ENCODE measurements around the gene IGSF22.

The IGSF22 gene

GRCh38 chr11:18743900-18744514, 18.0 kb upstream of the IGSF22 start:
- H3K9ac ChIP-seq (ENCODE audit: low read depth, low read length) = no peak overlapping the region
- no peak overlapping the region for H3K4me3 ChIP-seq (ENCODE audit: low read length)
- no peak overlapping the region for H3K27ac ChIP-seq (ENCODE audit: low read depth, low read length)
- H3K4me1 ChIP-seq (ENCODE audit: insufficient read depth, low read length) = 0 out of 2 replicates have a peak, but pooled peaks cover 2% of the 10 kb centered on the region
- H3K36me3 ChIP-seq (ENCODE audit: insufficient read depth, low read length) = no peaks in the 10 kb centered on the region
- no peaks in the 10 kb centered on the region for H3K9me3 ChIP-seq (ENCODE audit: insufficient read depth, low read depth, low read length)
- no peaks in the 10 kb centered on the region for H3K27me3 ChIP-seq (ENCODE audit: insufficient read depth, low read length)
- WGBS = 88% methylated on average over 13 of the region's 15 CpGs

- H3K9me3 ChIP-seq (ENCODE audit: insufficient read depth, low read depth, low read length) = no peaks in the 10 kb centered on the region
- no peaks in the 10 kb centered on the region for H3K27me3 ChIP-seq (ENCODE audit: insufficient read depth, low read length)
- no peak overlapping the region for H3K4me3 ChIP-seq (ENCODE audit: low read length)
- no peak overlapping the region for H3K9ac ChIP-seq (ENCODE audit: low read depth, low read length)
- no peaks in the 10 kb centered on the region for H3K36me3 ChIP-seq (ENCODE audit: insufficient read depth, low read length)
- no peaks in the 10 kb centered on the region for H3K4me1 ChIP-seq (ENCODE audit: insufficient read depth, low read length)
- 96% methylated on average over 10 of the region's 10 CpGs for WGBS
- no peak overlapping the region for H3K27ac ChIP-seq (ENCODE audit: low read depth, low read length)
Measured at GRCh38 chr11:18743365-18743764, 17.4 kb upstream of the IGSF22 start.

GRCh38 chr11:18741783-18742182, 15.8 kb upstream of the IGSF22 start:
- Histone ChIP-seq H3K4me3 (ENCODE audit: low read length) (no peak overlapping the region), H3K27me3 (ENCODE audit: insufficient read depth, low read length) (no peaks in the 10 kb centered on the region)
- 92% methylated on average over 3 of the region's 3 CpGs for WGBS

GRCh38 chr11:18739685-18740084, 13.7 kb upstream of the IGSF22 start:
- no peak overlapping the region for H3K27ac ChIP-seq (ENCODE audit: low read depth, low read length)
- WGBS = 89% methylated on average over 4 of the region's 4 CpGs
- H3K9me3 ChIP-seq (ENCODE audit: insufficient read depth, low read depth, low read length) = no peaks in the 10 kb centered on the region
- H3K4me1 ChIP-seq (ENCODE audit: insufficient read depth, low read length) = no peaks in the 10 kb centered on the region
- H3K36me3 ChIP-seq (ENCODE audit: insufficient read depth, low read length) = no peaks in the 10 kb centered on the region
- H3K4me3 ChIP-seq (ENCODE audit: low read length) = no peak overlapping the region
- no peaks in the 10 kb centered on the region for H3K27me3 ChIP-seq (ENCODE audit: insufficient read depth, low read length)
- H3K9ac ChIP-seq (ENCODE audit: low read depth, low read length) = no peak overlapping the region

More at GRCh38 chr11:18741783-18742182, 15.8 kb upstream of the IGSF22 start:
- no peaks in the 10 kb centered on the region for H3K36me3 ChIP-seq (ENCODE audit: insufficient read depth, low read length)
- H3K4me1 ChIP-seq (ENCODE audit: insufficient read depth, low read length) = no peaks in the 10 kb centered on the region
- H3K9me3 ChIP-seq (ENCODE audit: insufficient read depth, low read depth, low read length) = no peaks in the 10 kb centered on the region
- H3K9ac ChIP-seq (ENCODE audit: low read depth, low read length) = no peak overlapping the region
- no peak overlapping the region for H3K27ac ChIP-seq (ENCODE audit: low read depth, low read length)

GRCh38 chr11:18737642-18738041, 11.7 kb upstream of the IGSF22 start:
- no peak overlapping the region for H3K27ac ChIP-seq (ENCODE audit: low read depth, low read length)
- H3K36me3 ChIP-seq (ENCODE audit: insufficient read depth, low read length) = no peaks in the 10 kb centered on the region
- WGBS = 92% methylated on average over 8 of the region's 8 CpGs
- no peaks in the 10 kb centered on the region for H3K4me1 ChIP-seq (ENCODE audit: insufficient read depth, low read length)
- no peaks in the 10 kb centered on the region for H3K27me3 ChIP-seq (ENCODE audit: insufficient read depth, low read length)
- H3K9me3 ChIP-seq (ENCODE audit: insufficient read depth, low read depth, low read length) = no peaks in the 10 kb centered on the region
- H3K4me3 ChIP-seq (ENCODE audit: low read length) = no peak overlapping the region
- H3K9ac ChIP-seq (ENCODE audit: low read depth, low read length) = no peak overlapping the region

GRCh38 chr11:18736590-18737148, 10.7 kb upstream of the IGSF22 start:
- H3K9me3 ChIP-seq (ENCODE audit: insufficient read depth, low read depth, low read length) = no peaks in the 10 kb centered on the region
- no peak overlapping the region for H3K4me3 ChIP-seq (ENCODE audit: low read length)
- no peaks in the 10 kb centered on the region for H3K36me3 ChIP-seq (ENCODE audit: insufficient read depth, low read length)
- H3K27ac ChIP-seq (ENCODE audit: low read depth, low read length) = no peak overlapping the region
- WGBS = 76% methylated on average over 10 of the region's 10 CpGs
- H3K27me3 ChIP-seq (ENCODE audit: insufficient read depth, low read length) = no peaks in the 10 kb centered on the region
- no peaks in the 10 kb centered on the region for H3K4me1 ChIP-seq (ENCODE audit: insufficient read depth, low read length)
- no peak overlapping the region for H3K9ac ChIP-seq (ENCODE audit: low read depth, low read length)

GRCh38 chr11:18733202-18733601, 7.2 kb upstream of the IGSF22 start:
- H3K27me3 ChIP-seq (ENCODE audit: insufficient read depth, low read length) = no peaks in the 10 kb centered on the region
- H3K9ac ChIP-seq (ENCODE audit: low read depth, low read length) = no peak overlapping the region
- no peak overlapping the region for H3K4me3 ChIP-seq (ENCODE audit: low read length)
- no peaks in the 10 kb centered on the region for H3K4me1 ChIP-seq (ENCODE audit: insufficient read depth, low read length)
- whole genome bisulfite sequencing = 94% methylated on average over 16 of the region's 16 CpGs
- H3K9me3 ChIP-seq (ENCODE audit: insufficient read depth, low read depth, low read length) = no peaks in the 10 kb centered on the region
- no peak overlapping the region for H3K27ac ChIP-seq (ENCODE audit: low read depth, low read length)
- H3K36me3 ChIP-seq (ENCODE audit: insufficient read depth, low read length) = no peaks in the 10 kb centered on the region

GRCh38 chr11:18731949-18732821, 6.2 kb upstream of the IGSF22 start:
- no peaks in the 10 kb centered on the region for H3K9me3 ChIP-seq (ENCODE audit: insufficient read depth, low read depth, low read length)
- peaks cover 3% of the 10 kb centered on the region; the same call in 1 of the 2 replicates for H3K4me1 ChIP-seq (ENCODE audit: insufficient read depth, low read length)
- no peak overlapping the region for H3K27ac ChIP-seq (ENCODE audit: low read depth, low read length)
- no peaks in the 10 kb centered on the region for H3K36me3 ChIP-seq (ENCODE audit: insufficient read depth, low read length)
- H3K27me3 ChIP-seq (ENCODE audit: insufficient read depth, low read length) = no peaks in the 10 kb centered on the region
- WGBS = 82% methylated on average over 11 of the region's 11 CpGs
- no peak overlapping the region for H3K9ac ChIP-seq (ENCODE audit: low read depth, low read length)
- no peak overlapping the region for H3K4me3 ChIP-seq (ENCODE audit: low read length)

GRCh38 chr11:18731441-18731840, 5.5 kb upstream of the IGSF22 start:
- H3K36me3 ChIP-seq (ENCODE audit: insufficient read depth, low read length) = no peaks in the 10 kb centered on the region
- no peak overlapping the region for H3K27ac ChIP-seq (ENCODE audit: low read depth, low read length)

GRCh38 chr11:18730020-18730419, 4.0 kb upstream of the IGSF22 start:
- no peaks in the 10 kb centered on the region for H3K36me3 ChIP-seq (ENCODE audit: insufficient read depth, low read length)
- no peaks in the 10 kb centered on the region for H3K9me3 ChIP-seq (ENCODE audit: insufficient read depth, low read depth, low read length)
- H3K27me3 ChIP-seq (ENCODE audit: insufficient read depth, low read length) = no peaks in the 10 kb centered on the region
- no peak overlapping the region for H3K27ac ChIP-seq (ENCODE audit: low read depth, low read length)
- H3K4me1 ChIP-seq (ENCODE audit: insufficient read depth, low read length) = peaks cover 7% of the 10 kb centered on the region
- H3K4me3 ChIP-seq (ENCODE audit: low read length) = no peak overlapping the region
- H3K9ac ChIP-seq (ENCODE audit: low read depth, low read length) = no peak overlapping the region
- 93% methylated on average over 9 of the region's 9 CpGs for WGBS

More at GRCh38 chr11:18731441-18731840, 5.5 kb upstream of the IGSF22 start:
- 86% methylated on average over 2 of the region's 2 CpGs for WGBS
- Histone ChIP-seq H3K9me3 (ENCODE audit: insufficient read depth, low read depth, low read length) (no peaks in the 10 kb centered on the region), H3K27me3 (ENCODE audit: insufficient read depth, low read length) (no peaks in the 10 kb centered on the region), H3K4me3 (ENCODE audit: low read length) (no peak overlapping the region), H3K4me1 (ENCODE audit: insufficient read depth, low read length) (peaks cover 3% of the 10 kb centered on the region), H3K9ac (ENCODE audit: low read depth, low read length) (no peak overlapping the region)

GRCh38 chr11:18729426-18729825, 3.4 kb upstream of the IGSF22 start:
- no peak overlapping the region for H3K27ac ChIP-seq (ENCODE audit: low read depth, low read length)
- no peaks in the 10 kb centered on the region for H3K9me3 ChIP-seq (ENCODE audit: insufficient read depth, low read depth, low read length)
- no peak overlapping the region for H3K9ac ChIP-seq (ENCODE audit: low read depth, low read length)
- H3K4me1 ChIP-seq (ENCODE audit: insufficient read depth, low read length) = peaks cover 7% of the 10 kb centered on the region
- WGBS = 91% methylated on average over 16 of the region's 16 CpGs
- no peaks in the 10 kb centered on the region for H3K27me3 ChIP-seq (ENCODE audit: insufficient read depth, low read length)
- no peak overlapping the region for H3K4me3 ChIP-seq (ENCODE audit: low read length)
- H3K36me3 ChIP-seq (ENCODE audit: insufficient read depth, low read length) = no peaks in the 10 kb centered on the region

All from HUES64 (cell line).